Measurements from ENCODE around the gene SAMD11.
"Not testable (repeated sequence)": the region's sequence is repeated elsewhere in the genome, so short reads cannot be mapped to it uniquely, and the experiment has no call there.

- TF ChIP-seq, protein P1, sequence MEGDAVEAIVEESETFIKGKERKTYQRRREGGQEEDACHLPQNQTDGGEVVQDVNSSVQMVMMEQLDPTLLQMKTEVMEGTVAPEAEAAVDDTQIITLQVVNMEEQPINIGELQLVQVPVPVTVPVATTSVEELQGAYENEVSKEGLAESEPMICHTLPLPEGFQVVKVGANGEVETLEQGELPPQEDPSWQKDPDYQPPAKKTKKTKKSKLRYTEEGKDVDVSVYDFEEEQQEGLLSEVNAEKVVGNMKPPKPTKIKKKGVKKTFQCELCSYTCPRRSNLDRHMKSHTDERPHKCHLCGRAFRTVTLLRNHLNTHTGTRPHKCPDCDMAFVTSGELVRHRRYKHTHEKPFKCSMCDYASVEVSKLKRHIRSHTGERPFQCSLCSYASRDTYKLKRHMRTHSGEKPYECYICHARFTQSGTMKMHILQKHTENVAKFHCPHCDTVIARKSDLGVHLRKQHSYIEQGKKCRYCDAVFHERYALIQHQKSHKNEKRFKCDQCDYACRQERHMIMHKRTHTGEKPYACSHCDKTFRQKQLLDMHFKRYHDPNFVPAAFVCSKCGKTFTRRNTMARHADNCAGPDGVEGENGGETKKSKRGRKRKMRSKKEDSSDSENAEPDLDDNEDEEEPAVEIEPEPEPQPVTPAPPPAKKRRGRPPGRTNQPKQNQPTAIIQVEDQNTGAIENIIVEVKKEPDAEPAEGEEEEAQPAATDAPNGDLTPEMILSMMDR (conservative IDR thresholded peaks at IDR 0.05) = not testable (repeated sequence)
- TF ChIP-seq ZFX (IDR thresholded peaks at IDR 0.05) = not testable (repeated sequence)
These were observed 47.1 kb upstream of the SAMD11 start for GRCh38 chr1:876428-877208.

All from C4-2B (cell line).